Body of pancreas (tissue), 4 donors: ENCODE data around the gene AKAP13. TPM values are rescaled to one million over a fixed set of nuclear protein-coding genes. Genes with fewer than 3 reads are reported as not detected.

ENCODE experiments used
- ATAC-seq: fragments of 150-250 bp; one replicate; pipeline ENCODE4 v1.9.1; 2016
- DNase-seq, 4 donors: peaks; one replicate each; pipeline ENCODE4 v3.0.0-alpha.2; 2019
- H3K27ac ChIP-seq, 4 donors: fragments of 200-600 bp; sonication (generic); 1 replicate in 3 of 4; 2 replicates in 1 of 4; pipeline versions ENCODE4 v1.5.1 to v1.6.1; 2016 to 2019; ENCODE audit warnings: mild to moderate bottlenecking in 1 of 4, mixed read lengths in 1 of 4, moderate library complexity in 1 of 4
- H3K27me3 ChIP-seq, 2 donors: fragments of 200-600 bp; sonication (generic); one replicate each; pipeline ENCODE4 v1.6.0; 2016; ENCODE audit warnings: mild to moderate bottlenecking in 1 of 2
- H3K36me3 ChIP-seq, 2 donors: fragments of 200-600 bp; sonication (generic); replicated peaks in 1 of 2; 2 replicates each; pipeline ENCODE4 v1.5.1; 2016; ENCODE audit warnings: low read depth in 2 of 2; ENCODE audit not compliant: insufficient read depth in 1 of 2
- H3K4me1 ChIP-seq: fragments of 200-600 bp; sonication (generic); one replicate; pipeline ENCODE4 v1.6.0; 2016
- H3K4me3 ChIP-seq, 2 donors: fragments of 200-600 bp; sonication (generic); 1 replicate in 1 of 2; 2 replicates in 1 of 2; pipeline ENCODE4 v1.5.1; 2016 to 2019
- H3K9me3 ChIP-seq, 3 donors: fragments of 200-600 bp; sonication (generic); 1 replicate in 2 of 3; 2 replicates in 1 of 3; pipeline ENCODE4 v1.5.1; 2016
- CTCF ChIP-seq, 7 experiments: fragments of 450-650 bp in 4 of 7; fragments of 200-600 bp in 3 of 7; sonication (generic) in 3 of 7; IDR thresholded peaks; one replicate each; pipeline ENCODE4 v1.5.1; 2016 to 2019; ENCODE audit warnings: antibody characterized with exemption in 7 of 7
- POLR2A ChIP-seq, 3 donors: fragments of 450-650 bp; IDR thresholded peaks; one replicate each; pipeline ENCODE4 v1.6.1; 2016; ENCODE audit warnings: antibody characterized with exemption in 3 of 3, mild to moderate bottlenecking in 2 of 3
- WGBS, 2 donors: methylation state at CpG; one replicate each; pipeline ENCODE4 v1.1.5; 2017; 5-methylcytosine and 5-hydroxymethylcytosine counted together
- intact Hi-C: fragments of 100-400 bp; cut with DNase I; formaldehyde crosslinking; loops from one replicate; pipeline ENCODE4 v1.15.1; 2023
- total RNA-seq, 2 donors: library from RNA; depleted of rRNA; stranded (reverse); fragments of >200 nt; gene quantifications; one replicate each; pipeline ENCODE4 v1.1.0, GENCODE V29; 2016

The AKAP13 gene
- total RNA-seq, 2 donors from 2014 or later, result 102 to 160 TPM

DNA sequence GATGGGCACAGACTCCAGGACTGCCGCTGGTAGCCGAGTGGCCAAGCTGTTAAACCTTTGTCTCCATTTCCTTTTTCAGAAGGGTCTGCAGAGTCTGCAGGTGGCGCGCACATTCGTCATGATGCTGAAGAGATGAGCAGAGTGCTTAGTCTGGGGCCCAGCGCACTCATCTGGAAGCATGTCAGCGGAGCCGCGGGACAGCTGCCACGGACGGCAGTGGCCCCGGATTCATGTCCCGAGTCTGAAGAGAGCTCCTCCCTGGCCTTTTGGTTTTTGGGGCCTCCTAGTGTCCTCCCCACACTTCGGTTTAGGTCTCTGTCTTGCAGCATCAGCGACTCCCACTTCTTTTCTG lies 371.7 kb downstream of the AKAP13 start:
- intact Hi-C loops, result no loop called here
- peaks cover 0 to 8% of the 10 kb centered on the region in 2 donors for H3K36me3 ChIP-seq
- TF ChIP-seq CTCF (IDR thresholded peaks at IDR 0.05) (no peak), POLR2A (IDR thresholded peaks at IDR 0.05) (no peak)
- ATAC-seq (no peak), DNase-seq (peak in 2 of 4 donors; percentile 29 to 35)
- H3K4me3 ChIP-seq, result no peak overlapping the region
- H3K9me3 ChIP-seq, result no peaks in the 10 kb centered on the region
- 70 to 73% methylated on average over 15 of the region's 15 CpGs for WGBS, 2 donors
- H3K4me1 ChIP-seq, result peaks cover 26% of the 10 kb centered on the region
- no peaks in the 10 kb centered on the region for H3K27me3 ChIP-seq
- peak overlapping the region in 2 of 4 donors; percentile 31 to 32 for H3K27ac ChIP-seq

GRCh38 chr15:85752491-85752961 lies 372.1 kb downstream of the AKAP13 start:
- Histone ChIP-seq H3K36me3 (peaks cover 0 to 5% of the 10 kb centered on the region in 2 donors), H3K4me1 (peaks cover 26% of the 10 kb centered on the region), H3K27ac (peak overlapping the region in 2 of 4 donors; percentile 32 to 52), H3K27me3 (no peaks in the 10 kb centered on the region), H3K9me3 (no peaks in the 10 kb centered on the region), H3K4me3 (no peak overlapping the region)
- peak; percentile 89 for ATAC-seq
- WGBS, 2 donors, result 18 to 31% methylated on average over 6 to 8 of the region's 8 CpGs
- peak; percentile 88 to 93 (median 91) for DNase-seq
- no peak for TF ChIP-seq CTCF (IDR thresholded peaks at IDR 0.05)
- no peak for TF ChIP-seq POLR2A (IDR thresholded peaks at IDR 0.05)
- intact Hi-C loops, result no loop called here

- Histone ChIP-seq H3K27me3 (no peaks in the 10 kb centered on the region), H3K4me1 (peaks cover 26% of the 10 kb centered on the region), H3K27ac (no peak overlapping the region), H3K4me3 (no peak overlapping the region), H3K9me3 (no peaks in the 10 kb centered on the region), H3K36me3 (peaks cover 0 to 2% of the 10 kb centered on the region in 2 donors)
- no peak for TF ChIP-seq CTCF (IDR thresholded peaks at IDR 0.05)
- TF ChIP-seq POLR2A (IDR thresholded peaks at IDR 0.05), result no peak
- DNase-seq, result peak in 1 of 4 donors; percentile 8
- no peak for ATAC-seq
- intact Hi-C loops, result no loop called here
- WGBS, 2 donors, result 95 to 96% methylated on average over 1 of the region's 1 CpG
Observed at GRCh38 chr15:85753261-85753660, 372.9 kb downstream of the AKAP13 start.

- Histone ChIP-seq H3K4me3 (no peak overlapping the region), H3K27me3 (no peaks in the 10 kb centered on the region), H3K27ac (no peak overlapping the region), H3K36me3 (no peaks in the 10 kb centered on the region), H3K4me1 (peaks cover 29% of the 10 kb centered on the region), H3K9me3 (no peaks in the 10 kb centered on the region)
- intact Hi-C loops, result no loop called here
- ATAC-seq (no peak), DNase-seq (peak in 1 of 4 donors; percentile 5)
- TF ChIP-seq CTCF (IDR thresholded peaks at IDR 0.05) (no peak), POLR2A (IDR thresholded peaks at IDR 0.05) (no peak)
- WGBS, 2 donors, result 88 to 98% methylated on average over 8 to 10 of the region's 10 CpGs
Observed at GRCh38 chr15:85753791-85754452, 373.5 kb downstream of the AKAP13 start.

- Histone ChIP-seq H3K36me3 (no peaks in the 10 kb centered on the region), H3K4me1 (peaks cover 38% of the 10 kb centered on the region), H3K9me3 (no peaks in the 10 kb centered on the region), H3K4me3 (no peak overlapping the region), H3K27ac (no peak overlapping the region), H3K27me3 (no peaks in the 10 kb centered on the region)
- intact Hi-C loops, result no loop called here
- peak in 3 of 4 donors; percentile 58 to 66 (median 62) for DNase-seq
- WGBS, 2 donors, result 52% methylated on average over 4 to 7 of the region's 7 CpGs
- TF ChIP-seq POLR2A (IDR thresholded peaks at IDR 0.05) (no peak), CTCF (IDR thresholded peaks at IDR 0.05) (no peak)
- no peak for ATAC-seq
Observed at GRCh38 chr15:85754989-85755388, 374.6 kb downstream of the AKAP13 start.
